ENCODE results near the gene CST11.

CST11 gene

DNA sequence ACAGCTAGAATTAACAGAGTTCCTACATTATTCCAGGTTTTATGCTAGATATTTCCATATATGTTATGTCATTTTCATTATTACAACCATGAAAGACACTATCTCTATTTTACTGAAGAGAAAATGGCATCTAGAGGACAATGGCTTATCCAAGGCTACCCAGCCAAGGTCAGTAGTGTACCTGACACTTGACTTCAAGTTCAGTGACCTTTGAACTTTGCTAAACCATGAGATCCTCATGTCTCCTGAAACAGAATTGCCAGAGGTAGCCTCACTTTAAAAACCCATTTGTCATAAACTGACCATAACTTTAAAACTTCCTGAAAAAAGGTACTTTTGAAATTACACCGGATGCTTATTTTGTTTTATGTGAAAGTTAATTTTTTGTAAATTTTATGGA, 45.8 kb downstream of the CST11 start:
- Histone ChIP-seq H3K27me3 (ENCODE audit: insufficient read depth, low read depth) (no peaks in the 10 kb centered on the region), H3K9ac (no peak overlapping the region), H4K20me1 (ENCODE audit: insufficient read depth) (no peaks in the 10 kb centered on the region), H3K4me2 (no peak overlapping the region), H3K36me3 (ENCODE audit: insufficient read depth) (no peaks in the 10 kb centered on the region), H2AFZ (ENCODE audit: low read depth) (no peak overlapping the region), H3K27ac (no peak overlapping the region), H3K4me3 (IDR thresholded peaks at IDR 0.05; ENCODE audit: insufficient read depth, low read depth, low read length) (no peak overlapping the region), H3K4me1 (ENCODE audit: low read depth, poor library complexity, severe bottlenecking) (no peaks in the 10 kb centered on the region), H3K79me2 (ENCODE audit: insufficient read depth, low read depth) (peaks cover 45% of the 10 kb centered on the region; the same call in 1 of the 2 replicates)
- TF ChIP-seq, protein P1, sequence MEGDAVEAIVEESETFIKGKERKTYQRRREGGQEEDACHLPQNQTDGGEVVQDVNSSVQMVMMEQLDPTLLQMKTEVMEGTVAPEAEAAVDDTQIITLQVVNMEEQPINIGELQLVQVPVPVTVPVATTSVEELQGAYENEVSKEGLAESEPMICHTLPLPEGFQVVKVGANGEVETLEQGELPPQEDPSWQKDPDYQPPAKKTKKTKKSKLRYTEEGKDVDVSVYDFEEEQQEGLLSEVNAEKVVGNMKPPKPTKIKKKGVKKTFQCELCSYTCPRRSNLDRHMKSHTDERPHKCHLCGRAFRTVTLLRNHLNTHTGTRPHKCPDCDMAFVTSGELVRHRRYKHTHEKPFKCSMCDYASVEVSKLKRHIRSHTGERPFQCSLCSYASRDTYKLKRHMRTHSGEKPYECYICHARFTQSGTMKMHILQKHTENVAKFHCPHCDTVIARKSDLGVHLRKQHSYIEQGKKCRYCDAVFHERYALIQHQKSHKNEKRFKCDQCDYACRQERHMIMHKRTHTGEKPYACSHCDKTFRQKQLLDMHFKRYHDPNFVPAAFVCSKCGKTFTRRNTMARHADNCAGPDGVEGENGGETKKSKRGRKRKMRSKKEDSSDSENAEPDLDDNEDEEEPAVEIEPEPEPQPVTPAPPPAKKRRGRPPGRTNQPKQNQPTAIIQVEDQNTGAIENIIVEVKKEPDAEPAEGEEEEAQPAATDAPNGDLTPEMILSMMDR (conservative IDR thresholded peaks at IDR 0.05; ENCODE audit: low read depth, low read length), result no peak

DNA sequence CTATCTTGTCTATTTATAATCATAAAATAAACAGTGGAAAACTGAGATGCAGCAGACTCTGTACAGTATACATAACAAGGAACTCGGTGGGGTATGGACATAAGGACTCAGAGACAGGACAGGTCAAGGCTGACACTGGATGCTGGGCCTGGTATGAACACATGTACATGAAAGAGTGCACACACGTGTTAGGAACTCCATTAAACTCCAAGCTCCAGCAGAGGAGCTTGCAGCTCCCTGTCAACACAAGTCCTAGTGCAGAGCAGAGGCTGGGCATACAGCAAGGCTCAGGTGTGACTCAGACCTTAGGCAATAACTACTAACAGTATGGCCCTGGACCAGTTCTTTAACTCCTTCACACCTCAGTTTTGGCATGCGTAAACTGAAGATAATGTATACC, 48.5 kb downstream of the CST11 start:
- Histone ChIP-seq H3K27me3 (ENCODE audit: insufficient read depth, low read depth) (no peaks in the 10 kb centered on the region), H3K4me3 (IDR thresholded peaks at IDR 0.05; ENCODE audit: insufficient read depth, low read depth, low read length) (no peak overlapping the region), H4K20me1 (ENCODE audit: insufficient read depth) (no peaks in the 10 kb centered on the region), H3K4me1 (ENCODE audit: low read depth, poor library complexity, severe bottlenecking) (no peaks in the 10 kb centered on the region), H3K27ac (no peak overlapping the region), H3K36me3 (ENCODE audit: insufficient read depth) (no peaks in the 10 kb centered on the region), H3K9ac (no peak overlapping the region), H3K4me2 (no peak overlapping the region), H2AFZ (ENCODE audit: low read depth) (no peak overlapping the region), H3K79me2 (ENCODE audit: insufficient read depth, low read depth) (peaks cover 23% of the 10 kb centered on the region; the same call in 1 of the 2 replicates)
- TF ChIP-seq, protein P1 (conservative IDR thresholded peaks at IDR 0.05; ENCODE audit: low read depth, low read length), result no peak

DNA sequence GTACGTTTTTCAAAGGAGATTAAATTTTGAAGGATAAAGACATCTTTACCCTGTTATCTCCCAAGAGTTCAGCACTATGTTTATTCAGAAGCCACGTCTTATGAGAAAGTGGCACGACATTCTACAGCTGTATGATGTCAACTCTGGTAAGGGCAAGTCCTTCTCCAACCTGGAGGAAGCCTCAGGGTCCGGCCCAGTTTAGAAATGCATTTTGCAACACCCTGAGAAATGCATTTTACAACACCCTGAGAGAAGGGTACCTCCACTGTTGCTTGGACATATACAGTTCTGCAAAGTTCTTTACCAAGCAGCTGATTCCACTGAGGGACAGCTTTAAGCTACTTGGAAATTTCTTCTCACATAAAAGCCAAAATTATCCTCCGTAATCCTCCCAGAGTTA, 48.9 kb downstream of the CST11 start:
- TF ChIP-seq, protein P1 (conservative IDR thresholded peaks at IDR 0.05; ENCODE audit: low read depth, low read length), result no peak
- no peaks in the 10 kb centered on the region for H4K20me1 ChIP-seq (ENCODE audit: insufficient read depth)

DNA sequence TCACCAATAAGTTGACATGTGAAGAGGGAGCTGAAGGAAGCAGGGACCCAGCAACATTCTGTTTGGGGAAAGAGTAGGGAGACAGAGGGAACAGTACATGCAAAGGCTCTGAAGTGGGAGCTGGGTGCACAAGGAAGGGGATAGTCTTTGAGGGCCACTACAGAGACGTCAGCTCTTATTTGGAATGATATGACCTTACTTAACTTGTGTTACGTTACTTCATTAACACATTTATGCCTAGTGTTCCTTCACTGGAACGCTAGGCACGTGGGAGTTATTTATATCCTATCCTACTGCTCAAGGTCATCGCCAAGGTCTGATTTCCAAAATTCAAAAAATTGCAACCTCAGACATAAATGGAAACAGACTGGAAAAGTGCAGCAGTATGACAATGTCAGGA, 51.6 kb downstream of the CST11 start:
- no peak overlapping the region for H3K4me3 ChIP-seq (IDR thresholded peaks at IDR 0.05; ENCODE audit: insufficient read depth, low read depth, low read length)
- H3K27me3 ChIP-seq (ENCODE audit: insufficient read depth, low read depth), result no peaks in the 10 kb centered on the region
- H2AFZ ChIP-seq (ENCODE audit: low read depth), result no peak overlapping the region
- H3K27ac ChIP-seq, result no peak overlapping the region
- no peak overlapping the region for H3K9ac ChIP-seq
- no peaks in the 10 kb centered on the region for H3K79me2 ChIP-seq (ENCODE audit: insufficient read depth, low read depth)
- H3K4me1 ChIP-seq (ENCODE audit: low read depth, poor library complexity, severe bottlenecking), result no peaks in the 10 kb centered on the region
- no peaks in the 10 kb centered on the region for H4K20me1 ChIP-seq (ENCODE audit: insufficient read depth)
- TF ChIP-seq, protein P1 (conservative IDR thresholded peaks at IDR 0.05; ENCODE audit: low read depth, low read length), result no peak
- H3K36me3 ChIP-seq (ENCODE audit: insufficient read depth), result no peaks in the 10 kb centered on the region
- H3K4me2 ChIP-seq, result no peak overlapping the region

More for the DNA sequence above, 48.9 kb downstream of the CST11 start:
- H3K79me2 ChIP-seq (ENCODE audit: insufficient read depth, low read depth), result peaks cover 18% of the 10 kb centered on the region; the same call in 1 of the 2 replicates
- no peak overlapping the region for H2AFZ ChIP-seq (ENCODE audit: low read depth)
- H3K36me3 ChIP-seq (ENCODE audit: insufficient read depth), result no peaks in the 10 kb centered on the region
- H3K9ac ChIP-seq, result no peak overlapping the region
- H3K4me1 ChIP-seq (ENCODE audit: low read depth, poor library complexity, severe bottlenecking), result no peaks in the 10 kb centered on the region
- no peak overlapping the region for H3K4me3 ChIP-seq (IDR thresholded peaks at IDR 0.05; ENCODE audit: insufficient read depth, low read depth, low read length)
- no peak overlapping the region for H3K4me2 ChIP-seq
- H3K27ac ChIP-seq, result no peak overlapping the region
- H3K27me3 ChIP-seq (ENCODE audit: insufficient read depth, low read depth), result no peaks in the 10 kb centered on the region
